Liver (tissue), 9 donors: Measurements from ENCODE around the gene TLE3. TPM values are rescaled to one million over a fixed set of nuclear protein-coding genes. Genes with fewer than 3 reads are reported as not detected.
A peak's percentile ranks its signal among the peaks of the same experiment; 100 is the strongest.

ENCODE experiments used
- DNase-seq: peaks from one replicate; pipeline ENCODE4 v3.0.0-alpha.2; 2017; ENCODE audit warnings: low spot score
- H3K27ac ChIP-seq, 2 donors: one replicate each; pipeline ENCODE4 v1.7.0; 2013; ENCODE audit warnings: inconsistent platforms in 2 of 2, low read length in 2 of 2, control low read depth in 1 of 2, low read depth in 1 of 2, mild to moderate bottlenecking in 1 of 2
- H3K27me3 ChIP-seq, 4 donors: one replicate each; pipeline versions ENCODE4 v1.6.1 to v1.7.0; 2013; ENCODE audit warnings: low read length in 3 of 4, inconsistent platforms in 1 of 4, mild to moderate bottlenecking in 1 of 4, moderate library complexity in 1 of 4; ENCODE audit not compliant: control insufficient read depth in 4 of 4, insufficient read depth in 4 of 4
- H3K36me3 ChIP-seq, 4 donors: one replicate each; pipeline versions ENCODE4 v1.6.1 to v1.7.0; 2013; ENCODE audit warnings: low read length in 3 of 4, mild to moderate bottlenecking in 3 of 4, low read depth in 1 of 4, moderate library complexity in 1 of 4; ENCODE audit not compliant: control insufficient read depth in 4 of 4, insufficient read depth in 3 of 4
- H3K4me1 ChIP-seq, 4 donors: one replicate each; pipeline versions ENCODE4 v1.6.1 to v1.7.0; 2013; ENCODE audit warnings: low read length in 3 of 4, mild to moderate bottlenecking in 3 of 4, moderate library complexity in 1 of 4; ENCODE audit not compliant: control insufficient read depth in 4 of 4, insufficient read depth in 4 of 4
- H3K4me3 ChIP-seq, 3 donors: one replicate each; pipeline versions ENCODE4 v1.6.1 to v1.7.0; 2013; ENCODE audit warnings: low read length in 3 of 3, control low read depth in 1 of 3, low read depth in 1 of 3, mild to moderate bottlenecking in 1 of 3
- H3K9ac ChIP-seq, 2 donors: one replicate each; pipeline ENCODE4 v1.7.0; 2013; ENCODE audit warnings: low read length in 2 of 2, mild to moderate bottlenecking in 2 of 2, moderate library complexity in 2 of 2, control low read depth in 1 of 2, low read depth in 1 of 2
- H3K9me3 ChIP-seq, 4 donors: one replicate each; pipeline versions ENCODE4 v1.6.1 to v1.7.0; 2013; ENCODE audit warnings: low read length in 3 of 4; ENCODE audit not compliant: control insufficient read depth in 4 of 4
- ATF3 ChIP-seq: IDR thresholded peaks from 2 replicates; pipeline ENCODE4 v1.6.1; 2016; ENCODE audit warnings: antibody characterized with exemption
- CTCF ChIP-seq: fragments of 150-350 bp; IDR thresholded peaks from 2 replicates; pipeline ENCODE4 v1.5.1; 2017; ENCODE audit warnings: improper control_type of control experiment, low read depth, low read length; ENCODE audit not compliant: missing input control
- EGR1 ChIP-seq, 2 donors: IDR thresholded peaks; 2 replicates each; pipeline ENCODE4 v1.6.1; 2016 to 2018; ENCODE audit warnings: antibody characterized with exemption in 2 of 2, low read depth in 2 of 2
- FOXA1 ChIP-seq: IDR thresholded peaks from 2 replicates; pipeline ENCODE4 v1.6.1; 2016; ENCODE audit warnings: antibody characterized with exemption
- FOXA2 ChIP-seq: IDR thresholded peaks from 2 replicates; pipeline ENCODE4 v1.6.1; 2016; ENCODE audit warnings: antibody characterized with exemption
- GABPA ChIP-seq, 2 donors: IDR thresholded peaks in 1 of 2; conservative IDR thresholded peaks in 1 of 2; 2 replicates each; pipeline ENCODE4 v1.6.1; 2016; ENCODE audit warnings: antibody characterized with exemption in 2 of 2, mild to moderate bottlenecking in 1 of 2, moderate library complexity in 1 of 2
- HNF4A ChIP-seq, 2 donors: conservative IDR thresholded peaks; 2 replicates each; pipeline ENCODE4 v1.6.1; 2016; ENCODE audit warnings: antibody characterized with exemption in 2 of 2, mild to moderate bottlenecking in 2 of 2
- HNF4G ChIP-seq: IDR thresholded peaks from 2 replicates; pipeline ENCODE4 v1.6.1; 2016; ENCODE audit warnings: antibody characterized with exemption
- JUND ChIP-seq, 2 donors: IDR thresholded peaks; 2 replicates each; pipeline ENCODE4 v1.6.1; 2016; ENCODE audit warnings: antibody characterized with exemption in 2 of 2
- MAX ChIP-seq: IDR thresholded peaks from 2 replicates; pipeline ENCODE4 v1.6.1; 2016; ENCODE audit warnings: antibody characterized with exemption
- NR2F2 ChIP-seq: IDR thresholded peaks from 2 replicates; pipeline ENCODE4 v1.6.1; 2016; ENCODE audit warnings: antibody characterized with exemption
- RAD21 ChIP-seq, 2 donors: IDR thresholded peaks; 2 replicates each; pipeline ENCODE4 v1.6.1; 2016; ENCODE audit warnings: antibody characterized with exemption in 2 of 2, mild to moderate bottlenecking in 2 of 2
- RXRA ChIP-seq, 2 donors: IDR thresholded peaks; 2 replicates each; pipeline ENCODE4 v1.6.1; 2017 to 2018; ENCODE audit warnings: antibody characterized with exemption in 2 of 2, mild to moderate bottlenecking in 1 of 2
- SP1 ChIP-seq: IDR thresholded peaks from 2 replicates; pipeline ENCODE4 v1.6.1; 2018; ENCODE audit warnings: antibody characterized with exemption, mild to moderate bottlenecking
- TAF1 ChIP-seq: conservative IDR thresholded peaks from 2 replicates; pipeline ENCODE4 v1.6.1; 2016; ENCODE audit warnings: antibody characterized with exemption, mild to moderate bottlenecking
- YY1 ChIP-seq: IDR thresholded peaks from 2 replicates; pipeline ENCODE4 v1.6.1; 2016; ENCODE audit warnings: antibody characterized with exemption, mild to moderate bottlenecking
- ZBTB33 ChIP-seq: IDR thresholded peaks from 2 replicates; pipeline ENCODE4 v1.6.1; 2016; ENCODE audit warnings: antibody characterized with exemption
- WGBS: extraction: QIAGEN DNeasy Blood & Tissue Kit; methylation state at CpG from one replicate; pipeline ENCODE4 v1.1.7; 2013; 5-methylcytosine and 5-hydroxymethylcytosine counted together
- polyA plus RNA-seq, 2 donors: library from polyadenylated mRNA; stranded (reverse) in 1 of 2; unstranded in 1 of 2; fragments of 200-250 nt in 1 of 2; fragments of >200 nt in 1 of 2; fragmentation: Nextera tagmentation in 1 of 2; extraction: Ambion mirVana in 1 of 2; gene quantifications; one replicate each; pipeline versions ENCODE4 v1.2.1 to v1.2.3, GENCODE V29; 2013 to 2015
- total RNA-seq, 2 donors: library from RNA; depleted of rRNA; stranded (reverse); fragments of >200 nt; gene quantifications; one replicate each; pipeline ENCODE4 v1.2.3, GENCODE V29; 2014
- TF ChIP-seq, protein P1 (sequence below): IDR thresholded peaks from 2 replicates; pipeline ENCODE4 v1.6.1; 2016; ENCODE audit warnings: antibody characterized with exemption, mild to moderate bottlenecking
- donor health status: healthy.
- donor health status: healthy.
- donor health status: healthy.
- donor health status: healthy.
- donor health status: healthy.

The TLE3 gene
- total and polyA plus RNA-seq, 4 donors: 1.2 to 13.7 (median 8.5) TPM

GRCh38 chr15:70099967-70100473 is 2.3 kb upstream of the TLE3 start (continued):
- TF ChIP-seq HNF4G (no peak), EGR1 (IDR thresholded peaks at IDR 0.05; ENCODE audit: low read depth in 2 of 2) (no peak), YY1 (no peak)

DNA sequence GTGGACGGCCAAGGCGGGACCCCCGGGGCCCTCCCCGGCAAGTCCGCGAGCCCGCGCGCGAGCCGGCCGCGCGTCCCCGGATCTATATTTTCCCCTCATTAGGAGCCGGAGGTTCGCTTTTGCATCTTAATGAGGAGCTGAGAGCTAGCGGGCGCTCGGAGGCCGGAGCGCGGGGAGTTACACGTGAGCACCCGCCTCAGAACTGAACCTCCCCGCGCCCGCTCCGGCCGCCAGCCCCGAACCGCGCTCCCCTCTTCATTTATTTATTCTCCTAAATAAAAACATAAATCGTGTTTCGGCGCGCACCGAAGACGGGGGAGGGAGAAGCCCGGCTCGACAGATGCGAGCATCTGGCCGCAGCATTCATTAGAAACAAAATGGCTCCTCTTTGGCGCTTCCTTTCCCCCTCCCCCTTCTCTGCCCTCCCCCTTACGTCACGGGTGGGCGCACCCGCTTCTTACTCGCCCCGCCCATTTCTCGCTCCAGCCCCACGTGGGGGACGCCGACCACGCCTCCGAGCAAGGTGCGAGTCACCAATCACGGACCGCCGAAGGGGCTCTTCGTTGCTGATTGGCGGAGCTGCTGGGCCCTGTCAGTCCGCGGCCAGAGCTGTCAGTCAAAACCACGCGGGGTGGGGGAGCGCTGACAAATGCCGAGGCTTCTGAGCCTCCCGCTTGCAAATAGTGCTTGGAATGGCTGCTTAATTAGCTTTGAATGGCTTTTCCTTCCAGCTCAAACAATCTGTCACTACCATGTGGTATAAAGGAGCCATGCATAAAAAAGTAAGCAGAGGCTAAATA is 1.6 kb upstream of the TLE3 start:
- peak overlapping the region; percentile 3 to 67 for H3K9ac ChIP-seq
- DNase-seq: peak; percentile 99
- H3K9me3 ChIP-seq: no peaks in the 10 kb centered on the region
- H3K27me3 ChIP-seq: no peaks in the 10 kb centered on the region
- under 1% methylated on average over 69 of the region's 69 CpGs for WGBS
- H3K36me3 ChIP-seq: no peaks in the 10 kb centered on the region
- peak overlapping the region; percentile 78 to 96 for H3K27ac ChIP-seq
- TF ChIP-seq, protein P1, sequence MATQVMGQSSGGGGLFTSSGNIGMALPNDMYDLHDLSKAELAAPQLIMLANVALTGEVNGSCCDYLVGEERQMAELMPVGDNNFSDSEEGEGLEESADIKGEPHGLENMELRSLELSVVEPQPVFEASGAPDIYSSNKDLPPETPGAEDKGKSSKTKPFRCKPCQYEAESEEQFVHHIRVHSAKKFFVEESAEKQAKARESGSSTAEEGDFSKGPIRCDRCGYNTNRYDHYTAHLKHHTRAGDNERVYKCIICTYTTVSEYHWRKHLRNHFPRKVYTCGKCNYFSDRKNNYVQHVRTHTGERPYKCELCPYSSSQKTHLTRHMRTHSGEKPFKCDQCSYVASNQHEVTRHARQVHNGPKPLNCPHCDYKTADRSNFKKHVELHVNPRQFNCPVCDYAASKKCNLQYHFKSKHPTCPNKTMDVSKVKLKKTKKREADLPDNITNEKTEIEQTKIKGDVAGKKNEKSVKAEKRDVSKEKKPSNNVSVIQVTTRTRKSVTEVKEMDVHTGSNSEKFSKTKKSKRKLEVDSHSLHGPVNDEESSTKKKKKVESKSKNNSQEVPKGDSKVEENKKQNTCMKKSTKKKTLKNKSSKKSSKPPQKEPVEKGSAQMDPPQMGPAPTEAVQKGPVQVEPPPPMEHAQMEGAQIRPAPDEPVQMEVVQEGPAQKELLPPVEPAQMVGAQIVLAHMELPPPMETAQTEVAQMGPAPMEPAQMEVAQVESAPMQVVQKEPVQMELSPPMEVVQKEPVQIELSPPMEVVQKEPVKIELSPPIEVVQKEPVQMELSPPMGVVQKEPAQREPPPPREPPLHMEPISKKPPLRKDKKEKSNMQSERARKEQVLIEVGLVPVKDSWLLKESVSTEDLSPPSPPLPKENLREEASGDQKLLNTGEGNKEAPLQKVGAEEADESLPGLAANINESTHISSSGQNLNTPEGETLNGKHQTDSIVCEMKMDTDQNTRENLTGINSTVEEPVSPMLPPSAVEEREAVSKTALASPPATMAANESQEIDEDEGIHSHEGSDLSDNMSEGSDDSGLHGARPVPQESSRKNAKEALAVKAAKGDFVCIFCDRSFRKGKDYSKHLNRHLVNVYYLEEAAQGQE: peak; percentile 82
- TF ChIP-seq SP1 (peak; percentile 97), RXRA (IDR thresholded peaks at IDR 0.05) (peak in 1 of 2 donors; percentile 48), RAD21 (IDR thresholded peaks at IDR 0.05) (peak; percentile 43 to 49), TAF1 (peak; percentile 42), MAX (peak; percentile 20), FOXA2 (peak; percentile 38), HNF4A (conservative IDR thresholded peaks at IDR 0.05) (peak in 1 of 2 donors; percentile 11), EGR1 (IDR thresholded peaks at IDR 0.05; ENCODE audit: low read depth in 2 of 2) (no peak), YY1 (peak; percentile 99), HNF4G (no peak), ZBTB33 (peak; percentile 43), JUND (IDR thresholded peaks at IDR 0.05) (peak in 1 of 2 donors; percentile 18), CTCF (no peak), FOXA1 (peak; percentile 82), ATF3 (no peak), GABPA (IDR thresholded peaks at IDR 0.05 in 1 of 2, conservative IDR thresholded peaks at IDR 0.05 in 1 of 2) (no peak), NR2F2 (no peak)
- peaks cover 21 to 62% (median 45%) of the 10 kb centered on the region in 4 donors for H3K4me1 ChIP-seq
- H3K4me3 ChIP-seq: peak overlapping the region; percentile 10 to 60 (median 37)
